Left ventricle myocardium inferior (tissue), 1 donor: Measurements from ENCODE around the gene UGCG. TPM values are rescaled to one million over a fixed set of nuclear protein-coding genes. Genes with fewer than 3 reads are reported as not detected.
A peak's percentile ranks its signal among the peaks of the same experiment; 100 is the strongest.

ENCODE experiments used
- DNase-seq: peaks from one replicate; pipeline ENCODE4 v3.0.0-alpha.2; 2020
- H3K27ac ChIP-seq: fragments of 200-600 bp; replicated peaks from 2 replicates; pipeline ENCODE4 v1.8.0; 2021
- H3K27me3 ChIP-seq: fragments of 200-600 bp; 2 replicates; pipeline ENCODE4 v1.8.0; 2021; ENCODE audit warnings: low read depth
- H3K36me3 ChIP-seq: fragments of 200-600 bp; 2 replicates; pipeline ENCODE4 v1.8.0; 2021
- H3K4me1 ChIP-seq: fragments of 200-600 bp; 2 replicates; pipeline ENCODE4 v1.8.0; 2021
- H3K4me3 ChIP-seq: fragments of 200-600 bp; 2 replicates; pipeline ENCODE4 v1.8.0; 2021; ENCODE audit warnings: mild to moderate bottlenecking, moderate library complexity
- H3K9me3 ChIP-seq: fragments of 200-600 bp; replicated peaks from 2 replicates; pipeline ENCODE4 v1.8.0; 2021
- CTCF ChIP-seq: fragments of 200-600 bp; IDR thresholded peaks from 2 replicates; pipeline ENCODE4 v1.8.0; 2021; ENCODE audit warnings: antibody characterized with exemption, mild to moderate bottlenecking, borderline replicate concordance
- intact Hi-C: fragments of 100-400 bp; cut with micrococcal nuclease; formaldehyde crosslinking; loops from one replicate; pipeline ENCODE4 v1.11.0; 2022
- total RNA-seq: library from RNA; stranded (reverse); fragmentation: NEBNext Ultra II Directional; extraction: Animal tissue kit (Norgen Biotek cat#: 25700); gene quantifications from one replicate; pipeline ENCODE4 v1.2.1, GENCODE V29; 2021
- donor health status: DM: no; HTN: yes; CAD: no; lungs with severe emphysema.

The UGCG gene
- total RNA-seq, 1 donor from 2014 or later, result 12.7 TPM

DNA sequence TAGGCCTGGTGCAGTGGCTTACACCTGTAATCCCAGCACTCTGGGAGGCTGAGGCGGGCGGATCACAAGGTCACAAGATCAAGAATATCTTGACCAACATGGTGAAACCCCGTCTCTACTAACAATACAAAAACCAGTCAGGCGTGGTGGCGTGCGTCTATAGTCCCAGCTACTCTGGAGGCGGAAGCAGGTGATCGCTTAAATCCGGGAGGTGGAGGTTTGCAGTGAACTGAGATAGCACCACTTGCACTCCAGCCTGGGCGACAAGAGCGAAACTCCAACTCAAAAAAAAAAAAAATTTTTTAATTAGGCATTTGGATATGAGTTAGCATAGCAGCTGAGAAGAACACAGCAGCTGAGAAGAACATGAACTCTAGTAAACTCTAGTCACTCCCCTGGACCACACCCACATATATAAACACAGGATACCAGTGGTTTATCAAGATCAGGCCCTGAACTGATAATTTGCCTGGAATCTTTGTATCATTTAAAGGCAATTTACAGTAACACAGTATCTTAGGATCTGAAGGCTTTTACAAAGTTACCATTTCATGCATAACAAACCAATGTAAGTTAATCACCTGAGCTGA, 4.6 kb upstream of the UGCG start:
- Histone ChIP-seq H3K27ac (no peak overlapping the region), H3K9me3 (no peaks in the 10 kb centered on the region), H3K27me3 (no peaks in the 10 kb centered on the region), H3K4me1 (peaks cover 11% of the 10 kb centered on the region), H3K36me3 (no peaks in the 10 kb centered on the region), H3K4me3 (no peak overlapping the region)
- no peak for TF ChIP-seq CTCF
- DNase-seq, result no peak
- intact Hi-C loops, result loop anchor here (10.0 kb wide), 1 partner anchor 183 kb away; no protein-coding TSS in a partner anchor

GRCh38 chr9:111896942-111897600, 457 bp downstream of the UGCG start:
- Histone ChIP-seq H3K4me3 (peak overlapping the region; percentile 91), H3K36me3 (no peaks in the 10 kb centered on the region), H3K27ac (peak overlapping the region; percentile 94), H3K4me1 (peaks cover 60% of the 10 kb centered on the region), H3K27me3 (no peaks in the 10 kb centered on the region), H3K9me3 (no peaks in the 10 kb centered on the region)
- intact Hi-C loops, result loop anchor here (10.0 kb wide), 1 partner anchor 178 kb away; no protein-coding TSS in a partner anchor
- TF ChIP-seq CTCF, result peak; percentile 29
- peak; percentile 73 for DNase-seq

DNA sequence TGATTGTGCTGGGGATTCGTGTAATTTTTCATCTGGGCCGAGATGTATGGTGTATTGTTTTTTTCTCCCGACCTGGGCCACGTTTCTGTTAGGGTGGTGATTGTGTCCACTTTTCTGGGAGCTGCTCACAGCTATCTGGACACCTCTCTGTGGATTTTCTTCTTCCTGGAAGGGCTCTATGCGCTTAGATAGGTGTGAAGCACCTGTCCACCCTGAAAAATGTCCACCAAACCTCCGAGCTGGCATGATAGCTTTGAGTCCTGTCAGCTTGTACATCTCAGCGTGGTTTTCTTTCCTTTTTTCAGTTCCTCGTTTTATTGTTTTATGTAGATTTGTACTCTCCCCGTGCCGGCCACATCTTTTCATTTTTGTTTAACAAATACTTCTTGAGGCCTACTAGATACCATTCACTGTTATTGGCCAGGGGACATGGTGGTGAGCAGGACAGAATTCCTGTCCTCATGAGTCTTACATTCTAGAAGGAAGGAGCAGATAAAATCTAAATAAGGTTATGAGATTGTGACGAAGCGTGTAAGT, 1.1 kb downstream of the UGCG start:
- DNase-seq, result no peak
- intact Hi-C loops, result loop anchor here (10.0 kb wide), 1 partner anchor 177 kb away; no protein-coding TSS in a partner anchor
- H3K4me1 ChIP-seq, result peaks cover 66% of the 10 kb centered on the region
- TF ChIP-seq CTCF, result no peak
- no peaks in the 10 kb centered on the region for H3K9me3 ChIP-seq
- peak overlapping the region; percentile 91 for H3K4me3 ChIP-seq
- no peaks in the 10 kb centered on the region for H3K36me3 ChIP-seq
- peak overlapping the region; percentile 94 for H3K27ac ChIP-seq
- no peaks in the 10 kb centered on the region for H3K27me3 ChIP-seq

GRCh38 chr9:111898331-111899096, 1.9 kb downstream of the UGCG start:
- no peaks in the 10 kb centered on the region for H3K36me3 ChIP-seq
- peak overlapping the region; percentile 94 for H3K27ac ChIP-seq
- H3K4me1 ChIP-seq, result peaks cover 75% of the 10 kb centered on the region
- intact Hi-C loops, result loop anchor here (10.0 kb wide), 1 partner anchor 176 kb away; no protein-coding TSS in a partner anchor
- peak overlapping the region; percentile 91 for H3K4me3 ChIP-seq
- DNase-seq, result no peak
- H3K9me3 ChIP-seq, result no peaks in the 10 kb centered on the region
- no peak for TF ChIP-seq CTCF
- H3K27me3 ChIP-seq, result no peaks in the 10 kb centered on the region

DNA sequence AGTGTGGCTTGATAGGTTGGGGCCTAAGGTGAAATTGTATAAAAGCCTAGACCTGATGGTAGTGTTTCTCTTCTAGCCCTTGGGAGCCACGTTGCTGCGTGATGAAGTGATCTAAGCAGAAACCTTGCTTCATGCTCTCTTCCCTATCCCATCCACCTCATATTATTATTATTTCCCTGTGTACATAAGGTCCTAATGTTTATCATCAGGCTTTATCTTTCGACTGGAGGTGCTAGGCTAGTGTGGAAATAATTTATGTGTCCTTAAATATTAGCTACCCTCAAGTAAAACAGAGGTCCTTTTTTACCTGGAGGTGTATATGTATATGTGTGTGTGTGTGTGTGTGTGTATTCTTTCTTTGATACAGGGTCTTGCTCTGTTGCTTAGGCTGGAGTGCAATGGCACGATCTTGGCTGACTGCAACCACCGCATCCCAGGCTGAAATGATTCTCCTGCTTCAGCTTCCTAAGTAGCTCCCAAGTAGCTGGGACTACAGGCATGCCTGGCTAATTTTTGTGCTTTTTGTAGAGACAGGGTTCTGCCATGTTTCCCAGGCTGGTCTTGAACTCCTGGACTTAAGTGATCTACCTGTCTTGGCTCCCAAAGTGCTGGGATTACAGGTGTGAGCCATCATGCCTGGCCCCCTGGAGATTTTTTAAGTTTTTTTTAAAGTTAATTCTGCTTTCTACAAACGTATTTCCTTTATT, 3.7 kb downstream of the UGCG start:
- H3K4me1 ChIP-seq, result peaks cover 91% of the 10 kb centered on the region
- TF ChIP-seq CTCF, result no peak
- no peaks in the 10 kb centered on the region for H3K27me3 ChIP-seq
- no peaks in the 10 kb centered on the region for H3K36me3 ChIP-seq
- no peak for DNase-seq
- no peak overlapping the region for H3K27ac ChIP-seq
- no peaks in the 10 kb centered on the region for H3K9me3 ChIP-seq
- H3K4me3 ChIP-seq, result peak overlapping the region; percentile 91
- intact Hi-C loops, result no loop called here
